AG09309 (cell line): ENCODE data around the gene ALX4.

ENCODE experiments used
- DNase-seq: peaks from one replicate; pipeline ENCODE4 v3.0.0-alpha.2; 2010; ENCODE audit warnings: low read depth
- H3K4me3 ChIP-seq: 2 replicates; pipeline ENCODE4 v1.5.1; 2011; ENCODE audit warnings: mild to moderate bottlenecking, low read depth, low read length, moderate library complexity; ENCODE audit not compliant: control insufficient read depth
- CTCF ChIP-seq: IDR thresholded peaks from 2 replicates; pipeline ENCODE4 v1.5.1; 2011; ENCODE audit warnings: mild to moderate bottlenecking, low read depth, low read length, inconsistent platforms; ENCODE audit not compliant: insufficient read depth, control insufficient read depth; ENCODE audit errors: missing control alignments

Gene ALX4

GRCh38 chr11:44338698-44339529 is 29.0 kb upstream of the ALX4 start:
- TF ChIP-seq CTCF: no peak
- DNase-seq: no peak
- H3K4me3 ChIP-seq: no peak overlapping the region

GRCh38 chr11:44338026-44338425 is 28.1 kb upstream of the ALX4 start:
- no peak for DNase-seq
- no peak overlapping the region for H3K4me3 ChIP-seq
- no peak for TF ChIP-seq CTCF

GRCh38 chr11:44335919-44336318 is 26.0 kb upstream of the ALX4 start:
- no peak for DNase-seq
- H3K4me3 ChIP-seq: no peak overlapping the region
- no peak for TF ChIP-seq CTCF

GRCh38 chr11:44335052-44335760 is 25.3 kb upstream of the ALX4 start:
- DNase-seq: no peak
- no peak for TF ChIP-seq CTCF
- H3K4me3 ChIP-seq: no peak overlapping the region

- H3K4me3 ChIP-seq: no peak overlapping the region
- no peak for TF ChIP-seq CTCF
Measured at GRCh38 chr11:44334356-44335004, 24.5 kb upstream of the ALX4 start.

GRCh38 chr11:44333271-44334218 is 23.6 kb upstream of the ALX4 start:
- no peak for TF ChIP-seq CTCF
- no peak overlapping the region for H3K4me3 ChIP-seq
- no peak for DNase-seq

More at GRCh38 chr11:44334356-44335004, 24.5 kb upstream of the ALX4 start:
- DNase-seq: no peak
